Neural crest cell (in vitro differentiated cells): ENCODE results near the gene C4orf54. TPM values are rescaled to one million over a fixed set of nuclear protein-coding genes. Genes with fewer than 3 reads are reported as not detected.

Experiments used
- DNase-seq: peaks from one replicate; pipeline ENCODE4 v3.0.0; 2021; ENCODE audit warnings: low read depth, mixed read lengths, low spot score
- H3K27ac Mint-ChIP-seq: one replicate; pipeline ENCODE4 v1.8.0; 2021; ENCODE audit warnings: mild to moderate bottlenecking, mixed read lengths; ENCODE audit not compliant: unreplicated experiment
- H3K27me3 Mint-ChIP-seq: 2 replicates; pipeline ENCODE4 v1.8.0; 2021; ENCODE audit warnings: low read depth, mild to moderate bottlenecking, mixed read lengths
- H3K36me3 Mint-ChIP-seq: 2 replicates; pipeline ENCODE4 v1.8.0; 2021; ENCODE audit warnings: low read depth, mild to moderate bottlenecking, mixed read lengths
- H3K4me1 Mint-ChIP-seq: 2 replicates; pipeline ENCODE4 v1.8.0; 2021; ENCODE audit warnings: mixed read lengths
- H3K4me3 Mint-ChIP-seq: one replicate; pipeline ENCODE4 v1.8.0; 2021; ENCODE audit warnings: mild to moderate bottlenecking, mixed read lengths
- H3K9me3 Mint-ChIP-seq: 2 replicates; pipeline ENCODE4 v1.8.0; 2021; ENCODE audit warnings: mixed read lengths
- total RNA-seq: library from RNA; stranded (reverse); gene quantifications from 2 replicates; pipeline ENCODE4 v1.2.1, GENCODE V29; 2021
- TF ChIP-seq, protein P1 (sequence below): fragments of 200-600 bp; sonication (generic); conservative IDR thresholded peaks from 2 replicates; pipeline ENCODE4 v1.5.0; 2021; ENCODE audit warnings: antibody characterized with exemption, mild to moderate bottlenecking

The C4orf54 gene
- total RNA-seq, 1 donor from 2014 or later: 0.05 TPM

DNA sequence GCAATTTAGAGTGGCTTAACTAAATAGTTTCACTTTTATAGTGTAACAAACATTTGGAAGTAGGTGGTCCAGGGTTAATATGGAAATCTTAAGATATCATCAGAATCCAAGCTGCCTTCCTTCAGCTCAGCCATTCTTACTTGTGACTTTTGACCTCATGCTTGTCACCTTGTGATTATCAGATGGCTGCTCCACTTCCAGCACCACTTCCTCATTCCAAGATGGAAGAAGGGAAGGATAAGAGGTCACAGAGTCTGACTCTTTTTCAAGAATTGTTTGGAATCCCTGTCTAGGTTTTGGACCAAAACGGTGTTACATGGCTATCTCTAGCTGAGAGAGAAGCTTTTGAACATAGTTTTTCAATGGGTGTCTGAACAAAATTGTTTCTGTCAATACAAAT, 43.1 kb downstream of the C4orf54 start:
- no peaks in the 10 kb centered on the region for H3K36me3 Mint-ChIP-seq
- TF ChIP-seq, protein P1, sequence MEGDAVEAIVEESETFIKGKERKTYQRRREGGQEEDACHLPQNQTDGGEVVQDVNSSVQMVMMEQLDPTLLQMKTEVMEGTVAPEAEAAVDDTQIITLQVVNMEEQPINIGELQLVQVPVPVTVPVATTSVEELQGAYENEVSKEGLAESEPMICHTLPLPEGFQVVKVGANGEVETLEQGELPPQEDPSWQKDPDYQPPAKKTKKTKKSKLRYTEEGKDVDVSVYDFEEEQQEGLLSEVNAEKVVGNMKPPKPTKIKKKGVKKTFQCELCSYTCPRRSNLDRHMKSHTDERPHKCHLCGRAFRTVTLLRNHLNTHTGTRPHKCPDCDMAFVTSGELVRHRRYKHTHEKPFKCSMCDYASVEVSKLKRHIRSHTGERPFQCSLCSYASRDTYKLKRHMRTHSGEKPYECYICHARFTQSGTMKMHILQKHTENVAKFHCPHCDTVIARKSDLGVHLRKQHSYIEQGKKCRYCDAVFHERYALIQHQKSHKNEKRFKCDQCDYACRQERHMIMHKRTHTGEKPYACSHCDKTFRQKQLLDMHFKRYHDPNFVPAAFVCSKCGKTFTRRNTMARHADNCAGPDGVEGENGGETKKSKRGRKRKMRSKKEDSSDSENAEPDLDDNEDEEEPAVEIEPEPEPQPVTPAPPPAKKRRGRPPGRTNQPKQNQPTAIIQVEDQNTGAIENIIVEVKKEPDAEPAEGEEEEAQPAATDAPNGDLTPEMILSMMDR: no peak
- no peak overlapping the region for H3K27ac Mint-ChIP-seq
- H3K27me3 Mint-ChIP-seq: no peaks in the 10 kb centered on the region
- DNase-seq: no peak
- no peak overlapping the region for H3K4me3 Mint-ChIP-seq
- H3K9me3 Mint-ChIP-seq: no peaks in the 10 kb centered on the region
- no peaks in the 10 kb centered on the region for H3K4me1 Mint-ChIP-seq

DNA sequence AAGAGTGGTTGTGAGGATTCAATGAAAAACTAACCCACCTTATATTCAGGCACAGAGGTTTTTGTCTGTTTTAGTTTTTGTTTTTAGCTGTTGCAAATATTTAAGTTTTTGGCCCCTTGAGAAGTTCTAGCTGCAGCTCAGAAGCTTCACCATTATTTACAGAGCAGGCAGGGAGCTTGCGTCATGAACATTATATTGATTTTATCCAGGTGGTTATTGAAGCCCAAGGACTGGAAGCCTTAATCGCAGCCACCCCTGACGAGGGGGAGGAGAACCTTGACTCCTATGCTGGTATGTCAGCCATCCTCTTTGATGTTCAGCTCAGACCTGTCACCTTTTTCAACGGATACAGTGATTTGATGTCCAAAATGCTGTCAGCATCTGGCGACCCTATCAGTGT, 44.9 kb downstream of the C4orf54 start:
- no peaks in the 10 kb centered on the region for H3K36me3 Mint-ChIP-seq
- H3K9me3 Mint-ChIP-seq: no peaks in the 10 kb centered on the region
- TF ChIP-seq, protein P1: no peak
- DNase-seq: no peak
- no peaks in the 10 kb centered on the region for H3K4me1 Mint-ChIP-seq
- no peak overlapping the region for H3K4me3 Mint-ChIP-seq
- no peak overlapping the region for H3K27ac Mint-ChIP-seq
- H3K27me3 Mint-ChIP-seq: no peaks in the 10 kb centered on the region

DNA sequence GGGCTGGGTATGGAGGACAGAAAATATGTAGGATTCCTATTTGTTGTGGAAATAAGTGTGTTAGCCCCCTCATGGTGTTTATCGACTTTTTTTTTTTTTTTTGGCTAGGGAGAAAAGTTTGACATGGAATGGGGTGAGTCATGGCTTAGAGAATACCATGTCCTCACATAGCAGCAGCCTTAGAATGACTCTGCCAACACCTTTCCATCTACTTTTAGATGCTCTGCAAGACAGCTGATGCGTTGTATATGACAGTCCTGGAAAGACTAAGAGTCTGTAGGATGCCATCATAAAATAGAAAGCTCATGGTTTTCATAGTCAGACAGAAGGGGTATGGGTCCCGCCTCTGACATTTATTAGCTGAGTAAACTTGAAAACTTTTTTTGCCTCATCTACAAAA, 45.3 kb downstream of the C4orf54 start:
- Mint-ChIP-seq H3K9me3 (no peaks in the 10 kb centered on the region), H3K4me3 (no peak overlapping the region), H3K4me1 (no peaks in the 10 kb centered on the region), H3K27ac (no peak overlapping the region), H3K27me3 (no peaks in the 10 kb centered on the region), H3K36me3 (no peaks in the 10 kb centered on the region)
- DNase-seq: no peak
- TF ChIP-seq, protein P1: no peak

DNA sequence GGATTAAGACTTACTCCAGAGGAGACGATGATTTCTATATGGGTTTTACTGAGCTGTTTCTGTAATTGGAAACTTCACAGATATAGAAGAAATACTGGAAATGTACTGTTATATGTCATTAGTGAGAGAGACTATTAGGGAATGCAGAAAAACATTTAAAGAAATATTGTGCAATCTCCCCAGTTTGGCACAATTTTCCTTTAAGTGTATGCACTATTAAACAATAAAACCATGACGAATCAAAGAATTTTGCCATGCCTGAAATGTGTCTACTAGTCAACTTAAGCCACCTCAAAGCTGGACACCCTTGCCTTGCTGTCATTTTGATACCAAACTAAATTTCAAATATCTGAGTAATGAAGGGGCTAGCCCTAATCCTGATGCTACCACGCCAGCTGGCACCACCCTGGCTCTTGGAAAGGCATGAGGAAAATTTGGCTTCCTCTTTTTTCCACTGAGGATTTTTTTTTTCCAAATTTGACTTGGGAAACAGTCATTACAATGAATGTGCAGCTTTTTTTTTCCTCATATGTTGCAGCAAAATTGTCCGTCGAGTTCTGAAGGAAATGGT, 46.9 kb downstream of the C4orf54 start:
- H3K9me3 Mint-ChIP-seq: no peaks in the 10 kb centered on the region
- no peak overlapping the region for H3K27ac Mint-ChIP-seq
- no peak overlapping the region for H3K4me3 Mint-ChIP-seq

DNA sequence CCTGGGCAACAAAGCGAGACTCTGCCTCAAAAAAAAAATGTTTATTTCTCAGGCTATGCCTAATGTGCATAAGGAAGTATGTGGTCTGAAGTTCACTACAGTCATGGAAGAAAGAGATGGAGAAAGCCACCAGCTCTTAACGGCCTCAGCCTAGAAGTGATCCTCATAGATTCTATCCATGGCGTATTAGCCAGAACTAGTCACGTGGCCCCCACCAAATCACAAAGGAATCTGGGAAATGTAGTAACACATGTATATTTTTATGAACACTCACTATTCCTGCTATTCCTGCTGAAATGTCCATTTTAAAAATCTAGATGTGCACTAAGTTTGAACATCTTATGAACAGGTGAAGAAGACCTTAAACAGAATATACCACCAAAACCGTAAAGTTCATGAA, 49.2 kb downstream of the C4orf54 start:
- no peaks in the 10 kb centered on the region for H3K36me3 Mint-ChIP-seq
- no peaks in the 10 kb centered on the region for H3K9me3 Mint-ChIP-seq
- TF ChIP-seq, protein P1: no peak
- H3K27ac Mint-ChIP-seq: no peak overlapping the region
- H3K4me3 Mint-ChIP-seq: no peak overlapping the region
- H3K27me3 Mint-ChIP-seq: no peaks in the 10 kb centered on the region
- no peaks in the 10 kb centered on the region for H3K4me1 Mint-ChIP-seq
- DNase-seq: no peak

More for the DNA sequence above, 46.9 kb downstream of the C4orf54 start:
- TF ChIP-seq, protein P1: no peak
- no peak for DNase-seq
- Mint-ChIP-seq H3K36me3 (no peaks in the 10 kb centered on the region), H3K27me3 (no peaks in the 10 kb centered on the region), H3K4me1 (no peaks in the 10 kb centered on the region)

Other genes starting within 250 kb of the C4orf54 start
- gene ADH7, start 222.5 kb downstream of the C4orf54 start, total RNA-seq: not detected in 2 replicates
- gene C4orf17, start 146.8 kb downstream of the C4orf54 start, total RNA-seq: not detected in 2 replicates
- gene TRMT10A, start 93.8 kb downstream of the C4orf54 start, total RNA-seq: 7.8 and 8.0 TPM in 2 replicates
- gene MTTP, start 83.0 kb downstream of the C4orf54 start, total RNA-seq: 11.1 and 12.0 TPM in 2 replicates
- gene DAPP1, start 159.0 kb upstream of the C4orf54 start, total RNA-seq: not detected in 2 replicates
- 38.9 and 41.8 TPM in 2 replicates for gene LAMTOR3, start 236.6 kb upstream of the C4orf54 start, total RNA-seq